Astrocyte of the spinal cord (primary cell): ENCODE data around the gene POLR3H.

Experiments
- DNase-seq: peaks from one replicate; pipeline ENCODE4 v3.0.0; 2011; ENCODE audit warnings: low read depth, low spot score
- H3K4me3 ChIP-seq: 2 replicates; pipeline ENCODE4 v1.5.1; 2011; ENCODE audit warnings: low read depth, mild to moderate bottlenecking, low read length, moderate library complexity
- in situ Hi-C: cut with HindIII; loops from 2 replicates; pipeline ENCODE4 v1.10.0; 2017; ENCODE audit warnings: low sequenced_read_pairs
- TF ChIP-seq, protein P1 (sequence below): IDR thresholded peaks from 2 replicates; pipeline ENCODE4 v1.5.1; 2012; ENCODE audit warnings: low read depth, mild to moderate bottlenecking, low read length, inconsistent platforms

Gene POLR3H

DNA sequence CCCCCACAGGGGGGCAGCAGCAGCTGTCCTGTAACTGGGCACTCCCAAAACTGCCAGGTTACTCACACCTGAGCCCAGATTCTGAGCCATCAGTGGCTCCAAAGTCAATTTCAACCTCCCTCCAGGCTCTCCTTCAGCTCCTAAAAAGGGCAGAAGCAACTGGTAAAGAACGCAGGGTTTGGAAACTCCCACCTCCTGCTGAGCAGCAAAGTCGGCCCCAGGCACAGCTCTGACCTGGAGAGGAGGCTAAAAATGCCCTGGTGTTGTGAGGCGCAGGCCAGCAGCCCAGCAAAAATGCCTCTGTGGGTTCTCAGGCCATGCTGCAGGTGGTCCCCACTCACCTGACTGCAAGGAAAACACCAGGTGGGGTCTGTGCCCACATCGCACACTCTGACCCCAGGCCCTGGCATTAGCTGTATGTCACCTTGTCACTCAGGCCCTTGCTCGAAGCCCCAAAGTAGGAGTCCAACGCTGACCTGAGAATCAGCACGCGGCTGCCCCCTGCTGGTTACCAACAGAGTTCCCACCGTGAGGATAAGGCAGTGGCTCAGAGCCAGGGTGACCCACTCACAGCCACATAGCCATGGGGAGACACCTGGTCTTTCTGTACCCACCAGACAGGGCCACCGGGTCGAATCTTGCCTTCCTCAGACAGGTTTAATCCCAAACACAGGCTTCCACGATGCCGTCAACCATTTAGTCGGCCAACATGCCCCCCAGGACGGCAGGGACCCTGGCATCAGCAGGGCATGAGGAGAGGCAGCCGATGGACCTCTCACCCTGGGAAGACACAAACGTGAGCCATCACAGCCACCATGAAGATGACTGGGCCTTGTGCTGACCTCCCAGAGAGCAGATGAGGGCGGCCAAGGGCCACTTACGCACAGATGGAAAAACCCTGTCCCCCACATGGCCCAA is 11.1 kb downstream of the POLR3H start:
- no peak overlapping the region for H3K4me3 ChIP-seq
- DNase-seq = peak; percentile 40
- in situ Hi-C loops = no loop called here
- TF ChIP-seq, protein P1, sequence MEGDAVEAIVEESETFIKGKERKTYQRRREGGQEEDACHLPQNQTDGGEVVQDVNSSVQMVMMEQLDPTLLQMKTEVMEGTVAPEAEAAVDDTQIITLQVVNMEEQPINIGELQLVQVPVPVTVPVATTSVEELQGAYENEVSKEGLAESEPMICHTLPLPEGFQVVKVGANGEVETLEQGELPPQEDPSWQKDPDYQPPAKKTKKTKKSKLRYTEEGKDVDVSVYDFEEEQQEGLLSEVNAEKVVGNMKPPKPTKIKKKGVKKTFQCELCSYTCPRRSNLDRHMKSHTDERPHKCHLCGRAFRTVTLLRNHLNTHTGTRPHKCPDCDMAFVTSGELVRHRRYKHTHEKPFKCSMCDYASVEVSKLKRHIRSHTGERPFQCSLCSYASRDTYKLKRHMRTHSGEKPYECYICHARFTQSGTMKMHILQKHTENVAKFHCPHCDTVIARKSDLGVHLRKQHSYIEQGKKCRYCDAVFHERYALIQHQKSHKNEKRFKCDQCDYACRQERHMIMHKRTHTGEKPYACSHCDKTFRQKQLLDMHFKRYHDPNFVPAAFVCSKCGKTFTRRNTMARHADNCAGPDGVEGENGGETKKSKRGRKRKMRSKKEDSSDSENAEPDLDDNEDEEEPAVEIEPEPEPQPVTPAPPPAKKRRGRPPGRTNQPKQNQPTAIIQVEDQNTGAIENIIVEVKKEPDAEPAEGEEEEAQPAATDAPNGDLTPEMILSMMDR = peak; percentile 88

DNA sequence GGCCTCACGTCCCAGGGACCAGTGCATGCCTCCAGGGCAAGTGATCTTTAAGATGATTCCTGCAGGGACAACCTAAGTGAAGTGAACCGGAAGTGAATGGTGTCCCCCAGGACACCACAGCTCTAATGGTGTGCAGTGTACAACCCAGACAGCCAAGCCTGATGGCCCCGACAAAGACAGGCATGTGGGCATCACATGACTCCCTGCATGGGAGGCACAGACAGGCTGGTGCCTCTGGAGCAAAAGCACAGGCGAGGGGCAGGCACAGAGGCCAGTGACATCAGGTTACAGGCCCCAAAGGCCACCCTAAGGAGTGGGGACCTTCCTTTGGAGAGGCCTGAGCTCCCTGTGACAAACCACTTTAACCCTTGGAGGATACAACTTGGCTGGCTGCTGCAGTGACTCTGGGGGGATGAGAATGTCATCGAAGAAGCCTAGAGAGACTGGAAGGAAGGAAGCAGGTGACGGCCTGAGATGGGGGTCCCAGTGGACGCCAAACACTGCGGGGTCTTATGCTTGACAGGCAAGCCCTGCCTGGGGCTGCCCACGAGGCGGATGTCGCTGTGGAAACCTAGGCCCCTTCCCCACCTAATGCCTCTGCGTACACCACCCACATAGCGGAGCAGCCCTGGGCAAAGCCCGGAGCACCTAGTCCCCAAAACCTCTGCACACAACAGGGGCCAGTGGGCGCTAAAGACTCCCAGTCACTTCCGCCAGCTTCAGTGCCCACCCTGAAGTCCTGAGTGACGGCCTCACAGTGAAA is 12.4 kb downstream of the POLR3H start:
- H3K4me3 ChIP-seq = no peak overlapping the region
- in situ Hi-C loops = no loop called here
- no peak for DNase-seq
- TF ChIP-seq, protein P1 = no peak

DNA sequence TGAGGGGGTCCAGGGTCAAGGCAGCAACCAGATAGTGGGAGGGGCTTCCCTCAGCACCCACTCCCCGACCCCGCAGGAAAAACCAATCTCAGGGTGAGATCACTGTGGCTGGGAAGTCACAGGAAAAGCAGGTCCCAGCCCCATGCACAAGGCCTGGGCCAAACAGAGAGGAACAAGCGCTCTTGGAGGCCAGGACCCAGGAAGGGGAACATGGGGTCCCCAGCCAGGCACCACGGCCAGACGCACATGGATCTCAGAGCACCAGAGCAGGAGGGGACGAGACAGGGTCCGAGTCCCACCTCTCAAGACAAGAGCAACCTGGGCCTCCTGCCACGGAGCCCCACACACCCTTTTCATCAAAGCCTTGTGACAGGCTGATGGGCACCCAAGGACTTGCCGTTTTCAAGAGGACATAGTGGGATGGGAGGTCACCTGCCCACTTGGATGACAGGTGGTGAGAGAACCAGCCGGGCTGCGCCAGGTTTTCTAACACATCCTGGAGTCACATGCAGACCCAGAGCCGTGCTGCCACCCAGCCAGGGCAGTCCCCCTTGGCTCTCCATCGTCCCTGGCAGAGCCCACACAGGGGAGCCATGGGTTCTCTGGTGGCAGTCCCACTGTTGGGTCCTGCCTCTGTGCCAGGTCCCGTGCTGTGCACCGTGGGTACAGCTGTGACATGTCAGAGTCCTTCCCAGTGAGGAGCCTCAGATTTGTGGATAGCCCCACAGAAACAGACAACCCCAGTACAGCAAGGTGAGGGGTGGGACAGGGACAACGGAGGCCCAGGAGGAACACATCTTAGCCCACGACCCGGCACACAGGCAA is 13.2 kb downstream of the POLR3H start:
- H3K4me3 ChIP-seq = no peak overlapping the region
- in situ Hi-C loops = no loop called here
- TF ChIP-seq, protein P1 = no peak
- no peak for DNase-seq

DNA sequence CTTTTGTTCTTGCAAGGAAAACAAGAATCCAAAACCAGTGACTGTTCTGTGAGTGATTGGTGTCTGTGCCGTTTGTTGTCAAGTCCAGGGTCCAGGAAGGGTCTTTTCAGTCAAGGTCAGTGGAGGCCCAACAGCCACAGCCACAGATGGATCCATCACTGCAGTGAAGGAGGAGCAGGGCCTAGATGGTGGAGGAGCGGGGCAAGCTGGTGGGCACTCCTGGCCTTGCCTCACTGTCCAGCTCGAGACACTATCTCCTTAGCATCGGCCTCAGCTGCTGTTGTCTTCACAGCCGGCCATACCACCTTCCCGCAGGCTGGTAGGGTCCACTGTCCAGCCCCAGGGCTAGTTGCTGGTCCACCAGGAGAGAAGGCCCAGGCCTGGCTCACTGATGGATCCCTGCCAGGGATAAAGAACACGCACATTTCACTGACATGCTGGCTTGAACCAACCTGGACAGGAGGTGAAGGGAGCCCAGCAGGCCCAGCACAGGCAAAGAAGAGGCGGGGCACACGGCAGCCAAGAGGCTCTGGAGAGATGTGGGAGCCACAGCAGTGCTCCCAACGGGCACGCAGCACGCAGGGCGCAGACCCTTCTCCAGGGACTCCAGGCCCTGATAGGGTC is 15.2 kb downstream of the POLR3H start:
- TF ChIP-seq, protein P1 = no peak
- DNase-seq = no peak
- no peak overlapping the region for H3K4me3 ChIP-seq
- in situ Hi-C loops = no loop called here

DNA sequence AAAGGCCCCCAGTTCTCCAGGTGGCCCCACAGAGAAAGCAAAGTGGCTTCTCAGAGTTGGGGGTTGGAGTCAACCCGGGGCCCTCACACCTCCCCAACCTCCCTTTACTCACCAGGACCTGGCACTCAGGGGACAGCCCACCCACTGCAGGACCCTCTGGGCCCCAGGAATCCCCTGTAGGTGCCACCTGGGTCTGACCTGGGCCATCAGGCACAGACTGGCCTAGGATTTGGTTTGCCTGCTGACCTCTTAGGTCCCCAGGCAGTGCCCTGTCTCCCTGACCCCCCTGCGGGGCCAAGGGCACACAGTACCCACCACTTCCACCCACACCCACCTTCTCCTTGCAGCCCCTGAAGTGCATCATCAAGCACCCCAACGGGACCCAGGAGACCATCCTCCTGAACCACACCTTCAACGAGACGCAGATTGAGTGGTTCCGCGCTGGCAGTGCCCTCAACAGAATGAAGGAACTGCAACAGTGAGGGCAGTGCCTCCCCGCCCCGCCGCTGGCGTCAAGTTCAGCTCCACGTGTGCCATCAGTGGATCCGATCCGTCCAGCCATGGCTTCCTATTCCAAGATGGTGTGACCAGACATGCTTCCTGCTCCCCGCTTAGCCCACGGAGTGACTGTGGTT is 16.0 kb downstream of the POLR3H start:
- no peak overlapping the region for H3K4me3 ChIP-seq
- DNase-seq = no peak
- in situ Hi-C loops = no loop called here
- TF ChIP-seq, protein P1 = no peak
